Measurements from ENCODE around the gene ATP10D.

DNA sequence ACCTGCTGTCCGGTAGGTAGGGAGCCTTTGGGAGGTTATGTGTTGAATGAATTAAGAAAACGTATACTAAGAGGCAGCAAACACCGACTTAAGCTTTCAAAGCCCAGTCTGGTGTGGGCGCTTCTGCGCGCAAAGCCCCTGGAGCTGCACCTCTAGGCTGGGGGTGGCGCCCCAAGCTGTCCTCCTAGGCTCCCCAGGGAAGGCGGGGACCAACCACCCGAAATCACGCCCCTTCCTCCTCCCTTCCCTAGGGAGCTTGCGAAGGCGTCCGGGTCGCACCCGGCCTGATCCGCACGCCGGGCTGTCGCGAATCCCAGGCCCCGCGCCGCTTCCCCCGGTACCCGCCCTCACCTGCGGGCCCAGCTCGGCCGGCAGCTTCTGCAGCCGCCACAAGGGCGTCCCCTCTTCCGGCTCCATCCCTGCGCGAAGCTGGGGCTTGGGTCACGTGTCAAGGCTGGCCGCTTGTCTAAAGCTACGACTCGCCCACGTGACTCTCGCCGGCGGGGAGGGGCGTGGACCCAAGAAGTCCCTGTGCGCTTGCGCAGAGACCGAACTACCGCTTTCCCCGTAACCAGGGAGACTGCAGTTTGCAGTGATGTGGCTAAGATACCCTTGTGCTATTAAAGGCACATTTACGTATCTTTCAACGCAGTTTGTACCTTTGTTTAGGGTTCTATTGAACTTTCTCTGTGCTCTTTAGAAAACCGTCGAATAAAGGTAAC is 21.7 kb upstream of the ATP10D start, which contains the start of gene COMMD8:
- TF ChIP-seq YY1 (IDR thresholded peaks at IDR 0.05; ENCODE audit: insufficient read depth, insufficient read length) (no peak), ZNF274 (IDR thresholded peaks at IDR 0.05; ENCODE audit: low read depth, low read length) (no peak)
